Measurements from ENCODE around the gene IFT81. TPM values are rescaled to one million over a fixed set of nuclear protein-coding genes. Genes with fewer than 3 reads are reported as not detected.

IFT81 gene
- total and polyA plus RNA-seq, 2 donors = 7.3 to 8.0 TPM

DNA sequence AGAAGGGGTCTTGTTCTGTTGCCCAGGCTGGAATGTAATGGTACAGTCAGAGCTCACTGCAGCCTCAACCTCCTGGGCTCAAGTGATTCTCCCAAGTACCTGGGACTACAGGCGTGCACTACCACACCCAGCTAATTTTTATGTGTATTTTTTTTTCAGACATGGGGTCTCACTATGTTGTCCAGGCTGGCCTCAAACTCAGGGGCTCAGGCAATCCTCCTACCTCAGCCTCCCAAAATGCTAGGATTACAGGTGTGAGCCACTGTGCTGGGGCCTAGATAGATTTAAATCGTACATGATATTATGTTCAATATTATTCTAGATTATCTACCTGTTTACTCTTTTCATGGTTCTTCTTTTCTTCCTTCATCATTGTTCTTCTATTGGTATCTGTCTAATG is 61.5 kb downstream of the IFT81 start:
- Histone ChIP-seq H3K9me3 (ENCODE audit: control insufficient read depth in 2 of 2, insufficient read depth in 1 of 2, low read length in 1 of 2) (peaks cover 2 to 8% of the 10 kb centered on the region in 2 donors), H3K27me3 (ENCODE audit: control insufficient read depth in 2 of 2, insufficient read depth in 1 of 2, low read length in 1 of 2) (no peaks in the 10 kb centered on the region), H3K4me1 (ENCODE audit: control insufficient read depth in 2 of 2, insufficient read depth in 2 of 2, low read length in 2 of 2) (no peaks in the 10 kb centered on the region), H3K36me3 (ENCODE audit: control insufficient read depth in 2 of 2, insufficient read depth in 2 of 2, low read length in 1 of 2) (peaks cover 0 to 6% of the 10 kb centered on the region in 2 donors), H3K4me3 (ENCODE audit: low read length in 2 of 2) (no peak overlapping the region), H3K27ac (ENCODE audit: low read depth in 1 of 2, low read length in 1 of 2) (no peak overlapping the region)
- DNase-seq (ENCODE audit: low read depth in 6 of 9, low spot score in 9 of 9) = no peak
- WGBS = over 99% methylated on average over 2 of the region's 2 CpGs

DNA sequence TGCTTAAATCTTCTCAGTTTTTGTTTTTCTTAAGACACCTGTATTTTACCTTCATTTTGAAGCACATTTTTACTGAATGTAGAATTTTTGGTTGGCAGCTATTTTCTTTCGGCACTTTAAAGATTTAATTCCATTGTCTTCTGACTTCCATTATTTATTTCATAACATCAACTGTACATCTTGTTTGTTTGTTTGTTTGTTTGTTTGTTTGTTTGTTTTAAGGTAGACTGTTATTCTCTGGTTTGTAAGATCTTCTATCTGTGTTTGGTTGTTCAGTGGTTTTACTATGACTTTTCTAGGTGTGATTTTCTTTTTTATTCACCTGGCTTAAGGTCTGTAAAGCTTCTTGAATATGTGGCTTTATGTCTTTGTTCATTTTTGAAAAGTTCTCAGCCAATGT is 61.9 kb downstream of the IFT81 start:
- 96% methylated on average over 1 of the region's 1 CpG for WGBS
- Histone ChIP-seq H3K4me1 (ENCODE audit: control insufficient read depth in 2 of 2, insufficient read depth in 2 of 2, low read length in 2 of 2) (no peaks in the 10 kb centered on the region), H3K9me3 (ENCODE audit: control insufficient read depth in 2 of 2, insufficient read depth in 1 of 2, low read length in 1 of 2) (peaks cover 2 to 8% of the 10 kb centered on the region in 2 donors), H3K36me3 (ENCODE audit: control insufficient read depth in 2 of 2, insufficient read depth in 2 of 2, low read length in 1 of 2) (peaks cover 0 to 6% of the 10 kb centered on the region in 2 donors), H3K4me3 (ENCODE audit: low read length in 2 of 2) (no peak overlapping the region), H3K27ac (ENCODE audit: low read depth in 1 of 2, low read length in 1 of 2) (no peak overlapping the region), H3K27me3 (ENCODE audit: control insufficient read depth in 2 of 2, insufficient read depth in 1 of 2, low read length in 1 of 2) (no peaks in the 10 kb centered on the region)
- no peak for DNase-seq (ENCODE audit: low read depth in 6 of 9, low spot score in 9 of 9)

DNA sequence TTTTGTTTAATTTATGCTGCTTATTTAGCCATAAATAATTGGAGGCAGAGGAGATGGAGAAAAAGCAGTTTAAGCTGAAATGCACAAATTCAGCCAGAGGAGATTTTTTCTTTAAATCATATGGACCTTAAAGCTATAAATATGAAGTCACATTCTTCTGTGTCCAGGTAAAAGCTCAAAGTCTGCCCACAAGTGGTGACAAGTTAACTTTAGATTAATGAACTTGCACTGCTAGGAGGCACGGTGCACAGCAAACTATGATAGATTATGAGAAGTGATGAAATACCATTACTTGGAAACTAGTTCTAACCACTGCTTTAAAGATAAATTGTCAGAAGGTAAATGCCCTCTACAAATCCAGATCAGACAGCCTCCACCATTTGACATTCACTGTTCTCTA is 69.0 kb downstream of the IFT81 start:
- H3K4me3 ChIP-seq (ENCODE audit: low read length in 2 of 2) = no peak overlapping the region
- no peaks in the 10 kb centered on the region for H3K36me3 ChIP-seq (ENCODE audit: control insufficient read depth in 2 of 2, insufficient read depth in 2 of 2, low read length in 1 of 2)
- no peaks in the 10 kb centered on the region for H3K4me1 ChIP-seq (ENCODE audit: control insufficient read depth in 2 of 2, insufficient read depth in 2 of 2, low read length in 2 of 2)
- DNase-seq (ENCODE audit: low read depth in 6 of 9, low spot score in 9 of 9) = no peak
- H3K27ac ChIP-seq (ENCODE audit: low read depth in 1 of 2, low read length in 1 of 2) = no peak overlapping the region
- no peaks in the 10 kb centered on the region for H3K9me3 ChIP-seq (ENCODE audit: control insufficient read depth in 2 of 2, insufficient read depth in 1 of 2, low read length in 1 of 2)
- WGBS = 94% methylated on average over 1 of the region's 1 CpG
- no peaks in the 10 kb centered on the region for H3K27me3 ChIP-seq (ENCODE audit: control insufficient read depth in 2 of 2, insufficient read depth in 1 of 2, low read length in 1 of 2)

DNA sequence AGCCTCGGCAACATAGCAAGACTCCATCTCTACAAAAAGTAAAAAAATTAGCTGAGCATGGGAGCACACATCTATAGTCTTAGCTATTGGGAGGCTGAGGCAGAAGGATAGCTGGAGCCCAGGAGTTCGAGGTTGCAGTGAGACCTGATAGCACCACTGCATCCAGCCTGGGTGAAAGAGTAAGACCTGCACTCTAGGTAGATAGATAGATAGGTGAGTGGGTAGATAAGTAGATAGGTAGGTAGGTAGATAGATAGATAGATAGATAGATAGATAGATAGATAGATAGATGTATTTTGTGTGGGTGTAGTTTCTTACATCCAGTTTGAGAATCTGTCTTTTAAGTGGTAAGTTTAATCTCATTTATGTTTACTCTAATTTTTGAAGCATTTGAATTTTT is 72.8 kb downstream of the IFT81 start:
- H3K4me1 ChIP-seq (ENCODE audit: control insufficient read depth in 2 of 2, insufficient read depth in 2 of 2, low read length in 2 of 2) = peaks cover 0 to 6% of the 10 kb centered on the region in 2 donors
- DNase-seq (ENCODE audit: low read depth in 6 of 9, low spot score in 9 of 9) = no peak
- no peaks in the 10 kb centered on the region for H3K36me3 ChIP-seq (ENCODE audit: control insufficient read depth in 2 of 2, insufficient read depth in 2 of 2, low read length in 1 of 2)
- no peaks in the 10 kb centered on the region for H3K9me3 ChIP-seq (ENCODE audit: control insufficient read depth in 2 of 2, insufficient read depth in 1 of 2, low read length in 1 of 2)
- no peaks in the 10 kb centered on the region for H3K27me3 ChIP-seq (ENCODE audit: control insufficient read depth in 2 of 2, insufficient read depth in 1 of 2, low read length in 1 of 2)
- no peak overlapping the region for H3K4me3 ChIP-seq (ENCODE audit: low read length in 2 of 2)
- 98% methylated on average over 2 of the region's 2 CpGs for WGBS
- no peak overlapping the region for H3K27ac ChIP-seq (ENCODE audit: low read depth in 1 of 2, low read length in 1 of 2)

DNA sequence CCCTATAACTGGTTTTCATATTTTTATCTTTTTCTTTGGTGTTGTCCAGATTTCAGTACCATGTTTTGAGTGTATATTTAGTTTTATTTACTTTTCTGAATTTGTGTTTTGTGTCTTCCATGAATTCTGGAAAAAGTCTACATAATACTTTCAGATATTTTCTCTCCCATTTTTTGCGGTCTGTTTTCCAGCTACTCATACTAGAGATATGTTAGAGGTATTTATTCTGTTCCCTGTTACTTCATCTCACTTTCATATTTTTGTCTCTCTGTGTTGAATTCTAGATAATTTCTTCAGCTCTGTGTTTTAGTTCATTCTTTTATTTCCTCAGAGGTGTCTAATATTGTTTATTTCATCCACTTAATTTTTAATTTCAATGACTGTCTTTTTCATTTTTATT is 74.2 kb downstream of the IFT81 start:
- no peak for DNase-seq (ENCODE audit: low read depth in 6 of 9, low spot score in 9 of 9)
- Histone ChIP-seq H3K4me1 (ENCODE audit: control insufficient read depth in 2 of 2, insufficient read depth in 2 of 2, low read length in 2 of 2) (peaks cover 0 to 6% of the 10 kb centered on the region in 2 donors), H3K36me3 (ENCODE audit: control insufficient read depth in 2 of 2, insufficient read depth in 2 of 2, low read length in 1 of 2) (no peaks in the 10 kb centered on the region), H3K27ac (ENCODE audit: low read depth in 1 of 2, low read length in 1 of 2) (no peak overlapping the region), H3K9me3 (ENCODE audit: control insufficient read depth in 2 of 2, insufficient read depth in 1 of 2, low read length in 1 of 2) (no peaks in the 10 kb centered on the region), H3K4me3 (ENCODE audit: low read length in 2 of 2) (no peak overlapping the region), H3K27me3 (ENCODE audit: control insufficient read depth in 2 of 2, insufficient read depth in 1 of 2, low read length in 1 of 2) (no peaks in the 10 kb centered on the region)
- WGBS = 97% methylated on average over 1 of the region's 1 CpG

DNA sequence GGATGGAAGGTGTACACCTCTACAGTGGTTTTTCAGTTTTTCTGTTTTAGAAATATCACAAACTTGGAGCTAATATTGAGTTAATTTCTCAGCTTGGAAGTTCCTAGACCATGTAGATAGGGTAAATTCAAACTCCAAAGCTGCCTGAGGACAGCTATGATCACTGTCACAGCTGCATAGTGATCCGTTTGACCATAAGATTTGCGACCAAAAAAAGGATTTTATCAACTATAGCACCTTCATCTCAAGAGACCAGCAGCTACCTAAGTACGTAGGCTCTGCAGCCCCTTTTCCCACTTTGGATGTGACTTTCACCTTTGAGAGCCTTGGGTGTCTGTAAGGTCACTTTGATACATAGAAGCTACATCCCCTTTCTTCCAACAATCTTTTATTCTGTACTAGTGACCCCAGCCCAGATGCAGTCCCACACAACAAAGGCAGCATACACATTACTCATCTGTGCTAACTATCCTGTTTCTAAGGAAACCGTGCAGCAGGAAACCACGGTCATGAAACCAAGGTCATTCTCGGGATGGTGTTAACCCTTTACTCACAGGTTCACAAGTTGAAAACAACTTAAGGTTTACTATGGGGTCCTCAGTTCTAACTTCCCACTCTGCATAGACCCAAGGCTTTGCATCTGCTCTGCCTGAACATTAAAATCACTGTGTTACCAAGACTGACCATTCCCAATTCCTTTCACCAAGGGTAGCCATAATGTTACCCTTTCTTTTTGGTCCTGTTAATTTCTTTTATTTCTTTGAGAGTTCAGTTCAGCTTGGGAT is 75.4 kb downstream of the IFT81 start:
- Histone ChIP-seq H3K27ac (ENCODE audit: low read depth in 1 of 2, low read length in 1 of 2) (no peak overlapping the region), H3K9me3 (ENCODE audit: control insufficient read depth in 2 of 2, insufficient read depth in 1 of 2, low read length in 1 of 2) (no peaks in the 10 kb centered on the region), H3K4me3 (ENCODE audit: low read length in 2 of 2) (no peak overlapping the region), H3K27me3 (ENCODE audit: control insufficient read depth in 2 of 2, insufficient read depth in 1 of 2, low read length in 1 of 2) (no peaks in the 10 kb centered on the region), H3K4me1 (ENCODE audit: control insufficient read depth in 2 of 2, insufficient read depth in 2 of 2, low read length in 2 of 2) (peaks cover 0 to 6% of the 10 kb centered on the region in 2 donors), H3K36me3 (ENCODE audit: control insufficient read depth in 2 of 2, insufficient read depth in 2 of 2, low read length in 1 of 2) (no peaks in the 10 kb centered on the region)
- 44% methylated on average over 6 of the region's 6 CpGs for WGBS
- peak in 1 of 9 donors; percentile 27 for DNase-seq (ENCODE audit: low read depth in 6 of 9, low spot score in 9 of 9)

DNA sequence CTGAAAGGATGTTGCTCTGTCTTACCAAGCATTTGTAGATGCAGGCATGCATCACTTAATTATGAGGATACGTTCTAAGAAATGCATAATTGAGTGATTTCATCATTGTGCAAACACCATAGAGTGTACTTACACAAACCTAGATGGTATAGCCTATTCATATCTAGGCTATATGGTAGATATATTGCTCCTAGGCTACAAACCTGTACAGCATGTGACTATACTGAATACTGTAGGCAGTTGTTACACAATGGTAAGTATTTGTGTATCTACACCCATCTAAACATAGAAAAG is 75.9 kb downstream of the IFT81 start:
- Histone ChIP-seq H3K4me1 (ENCODE audit: control insufficient read depth in 2 of 2, insufficient read depth in 2 of 2, low read length in 2 of 2) (peaks cover 0 to 6% of the 10 kb centered on the region in 2 donors), H3K9me3 (ENCODE audit: control insufficient read depth in 2 of 2, insufficient read depth in 1 of 2, low read length in 1 of 2) (no peaks in the 10 kb centered on the region), H3K27me3 (ENCODE audit: control insufficient read depth in 2 of 2, insufficient read depth in 1 of 2, low read length in 1 of 2) (no peaks in the 10 kb centered on the region), H3K36me3 (ENCODE audit: control insufficient read depth in 2 of 2, insufficient read depth in 2 of 2, low read length in 1 of 2) (no peaks in the 10 kb centered on the region), H3K27ac (ENCODE audit: low read depth in 1 of 2, low read length in 1 of 2) (no peak overlapping the region), H3K4me3 (ENCODE audit: low read length in 2 of 2) (no peak overlapping the region)
- WGBS = 100% methylated on average over 1 of the region's 1 CpG
- no peak for DNase-seq (ENCODE audit: low read depth in 6 of 9, low spot score in 9 of 9)

DNA sequence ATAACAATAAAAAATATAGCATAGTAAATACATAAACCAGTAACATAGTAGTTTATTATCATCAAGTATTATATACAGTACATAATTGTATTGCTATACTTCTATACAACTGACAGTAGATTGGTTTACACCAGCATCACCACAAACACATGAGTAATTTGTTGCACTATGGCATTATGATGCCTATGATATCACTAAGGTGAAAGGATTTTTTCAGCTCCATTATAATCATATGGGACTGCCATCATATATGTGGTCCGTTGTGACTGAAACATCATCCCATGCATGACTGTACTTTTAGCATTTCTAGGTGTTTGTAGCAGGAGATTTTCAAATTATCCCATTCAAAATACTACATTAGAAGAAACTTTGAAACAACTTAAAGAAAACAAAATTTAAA is 77.8 kb downstream of the IFT81 start:
- no peaks in the 10 kb centered on the region for H3K9me3 ChIP-seq (ENCODE audit: control insufficient read depth in 2 of 2, insufficient read depth in 1 of 2, low read length in 1 of 2)
- no peaks in the 10 kb centered on the region for H3K27me3 ChIP-seq (ENCODE audit: control insufficient read depth in 2 of 2, insufficient read depth in 1 of 2, low read length in 1 of 2)
- 95% methylated on average over 1 of the region's 1 CpG for WGBS
- no peak overlapping the region for H3K27ac ChIP-seq (ENCODE audit: low read depth in 1 of 2, low read length in 1 of 2)
- no peak overlapping the region for H3K4me3 ChIP-seq (ENCODE audit: low read length in 2 of 2)
- H3K36me3 ChIP-seq (ENCODE audit: control insufficient read depth in 2 of 2, insufficient read depth in 2 of 2, low read length in 1 of 2) = peaks cover 0 to 2% of the 10 kb centered on the region in 2 donors
- DNase-seq (ENCODE audit: low read depth in 6 of 9, low spot score in 9 of 9) = no peak
- H3K4me1 ChIP-seq (ENCODE audit: control insufficient read depth in 2 of 2, insufficient read depth in 2 of 2, low read length in 2 of 2) = peaks cover 0 to 6% of the 10 kb centered on the region in 2 donors

DNA sequence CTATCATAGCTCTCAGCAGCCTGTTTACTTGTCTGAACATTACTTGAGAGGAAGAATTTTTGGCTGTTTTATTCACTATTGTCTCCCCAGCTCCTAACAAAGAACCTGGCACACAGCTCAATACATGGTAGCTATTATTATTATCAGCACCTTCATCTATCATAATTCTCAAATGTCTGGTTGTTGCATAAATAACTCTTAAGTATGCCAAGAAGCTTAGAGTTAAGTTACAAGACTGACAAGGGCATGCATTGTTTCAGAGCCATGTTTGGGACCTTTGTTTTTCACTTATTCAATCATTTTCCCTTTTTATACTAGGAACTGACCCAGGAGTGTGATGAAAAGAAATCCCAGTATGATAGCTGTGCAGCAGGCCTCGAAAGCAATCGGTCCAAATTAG is 79.4 kb downstream of the IFT81 start:
- Histone ChIP-seq H3K9me3 (ENCODE audit: control insufficient read depth in 2 of 2, insufficient read depth in 1 of 2, low read length in 1 of 2) (no peaks in the 10 kb centered on the region), H3K27ac (ENCODE audit: low read depth in 1 of 2, low read length in 1 of 2) (no peak overlapping the region), H3K27me3 (ENCODE audit: control insufficient read depth in 2 of 2, insufficient read depth in 1 of 2, low read length in 1 of 2) (no peaks in the 10 kb centered on the region), H3K36me3 (ENCODE audit: control insufficient read depth in 2 of 2, insufficient read depth in 2 of 2, low read length in 1 of 2) (peaks cover 0 to 2% of the 10 kb centered on the region in 2 donors), H3K4me3 (ENCODE audit: low read length in 2 of 2) (no peak overlapping the region), H3K4me1 (ENCODE audit: control insufficient read depth in 2 of 2, insufficient read depth in 2 of 2, low read length in 2 of 2) (peaks cover 0 to 6% of the 10 kb centered on the region in 2 donors)
- DNase-seq (ENCODE audit: low read depth in 6 of 9, low spot score in 9 of 9) = no peak
- WGBS = 97% methylated on average over 2 of the region's 2 CpGs
